ENCODE measurements around the gene SYTL3. TPM values are rescaled to one million over a fixed set of nuclear protein-coding genes. Genes with fewer than 3 reads are reported as not detected.

SYTL3 gene
- total and polyA plus RNA-seq, 2 donors from 2014 or later = 3.1 to 16.0 TPM

- intact Hi-C loops (cut with DNase I) = no loop called here
- FAIRE-seq (no peak), DNase-seq (no peak)
- H3K9ac ChIP-seq (ENCODE audit: low read length in 3 of 3) = no peak overlapping the region
- peak overlapping the region in 1 of 3 donors; percentile 84 for H3K4me3 ChIP-seq (ENCODE audit: low read length in 3 of 3)
- no peak overlapping the region for H3K27ac ChIP-seq (ENCODE audit: low read depth in 2 of 2, low read length in 2 of 2)
- TF ChIP-seq, protein P1, sequence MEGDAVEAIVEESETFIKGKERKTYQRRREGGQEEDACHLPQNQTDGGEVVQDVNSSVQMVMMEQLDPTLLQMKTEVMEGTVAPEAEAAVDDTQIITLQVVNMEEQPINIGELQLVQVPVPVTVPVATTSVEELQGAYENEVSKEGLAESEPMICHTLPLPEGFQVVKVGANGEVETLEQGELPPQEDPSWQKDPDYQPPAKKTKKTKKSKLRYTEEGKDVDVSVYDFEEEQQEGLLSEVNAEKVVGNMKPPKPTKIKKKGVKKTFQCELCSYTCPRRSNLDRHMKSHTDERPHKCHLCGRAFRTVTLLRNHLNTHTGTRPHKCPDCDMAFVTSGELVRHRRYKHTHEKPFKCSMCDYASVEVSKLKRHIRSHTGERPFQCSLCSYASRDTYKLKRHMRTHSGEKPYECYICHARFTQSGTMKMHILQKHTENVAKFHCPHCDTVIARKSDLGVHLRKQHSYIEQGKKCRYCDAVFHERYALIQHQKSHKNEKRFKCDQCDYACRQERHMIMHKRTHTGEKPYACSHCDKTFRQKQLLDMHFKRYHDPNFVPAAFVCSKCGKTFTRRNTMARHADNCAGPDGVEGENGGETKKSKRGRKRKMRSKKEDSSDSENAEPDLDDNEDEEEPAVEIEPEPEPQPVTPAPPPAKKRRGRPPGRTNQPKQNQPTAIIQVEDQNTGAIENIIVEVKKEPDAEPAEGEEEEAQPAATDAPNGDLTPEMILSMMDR (IDR thresholded peaks at IDR 0.05; ENCODE audit: borderline replicate concordance, extremely low read depth, insufficient read depth) = no peak
- peaks cover 2 to 40% (median 37%) of the 10 kb centered on the region in 3 donors for H3K4me1 ChIP-seq (ENCODE audit: control insufficient read depth in 2 of 3, insufficient read depth in 2 of 3, low read depth in 1 of 3, low read length in 3 of 3)
- H3K9me3 ChIP-seq (ENCODE audit: control insufficient read depth in 2 of 3, insufficient read depth in 1 of 3, low read length in 3 of 3) = no peaks in the 10 kb centered on the region
- peaks cover 0 to 5% (median 0%) of the 10 kb centered on the region in 3 donors for H3K36me3 ChIP-seq (ENCODE audit: control insufficient read depth in 2 of 3, insufficient read depth in 3 of 3, low read length in 3 of 3)
- H3K27me3 ChIP-seq (ENCODE audit: control insufficient read depth, insufficient read depth, low read length) = no peaks in the 10 kb centered on the region
Observed at GRCh38 chr6:158812611-158813010, 162.8 kb downstream of the SYTL3 start.

DNA sequence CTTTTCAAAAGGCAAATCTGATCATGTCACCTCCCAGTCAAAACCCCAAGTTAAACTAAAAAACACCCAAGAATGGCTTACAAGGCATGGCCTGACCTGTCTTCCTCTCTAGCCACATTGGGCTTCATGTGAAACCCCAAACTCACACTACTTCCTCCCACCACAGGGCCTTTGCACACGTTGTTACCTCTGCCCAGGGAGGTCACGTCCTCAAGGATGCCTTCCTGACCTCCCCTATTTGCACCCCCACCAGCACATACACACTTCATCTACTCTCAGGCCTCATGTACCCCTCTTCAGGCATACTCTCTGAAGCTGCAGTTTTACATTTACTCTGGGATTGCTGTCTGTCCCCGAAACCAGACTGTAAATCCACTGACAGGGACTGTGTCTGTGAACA lies 163.2 kb downstream of the SYTL3 start:
- Histone ChIP-seq H3K4me3 (ENCODE audit: low read length in 3 of 3) (peak overlapping the region in 2 of 3 donors; percentile 36 to 84), H3K27me3 (ENCODE audit: control insufficient read depth, insufficient read depth, low read length) (no peaks in the 10 kb centered on the region), H3K9ac (ENCODE audit: low read length in 3 of 3) (peak overlapping the region in 1 of 3 donors; percentile 3), H3K9me3 (ENCODE audit: control insufficient read depth in 2 of 3, insufficient read depth in 1 of 3, low read length in 3 of 3) (no peaks in the 10 kb centered on the region), H3K27ac (ENCODE audit: low read depth in 2 of 2, low read length in 2 of 2) (no peak overlapping the region), H3K4me1 (ENCODE audit: control insufficient read depth in 2 of 3, insufficient read depth in 2 of 3, low read depth in 1 of 3, low read length in 3 of 3) (peaks cover 2 to 35% (median 33%) of the 10 kb centered on the region in 3 donors), H3K36me3 (ENCODE audit: control insufficient read depth in 2 of 3, insufficient read depth in 3 of 3, low read length in 3 of 3) (peaks cover 0 to 5% (median 0%) of the 10 kb centered on the region in 3 donors)
- TF ChIP-seq, protein P1 (IDR thresholded peaks at IDR 0.05; ENCODE audit: borderline replicate concordance, extremely low read depth, insufficient read depth) = no peak
- DNase-seq (no peak), FAIRE-seq (no peak)
- intact Hi-C loops (cut with DNase I) = no loop called here

Small RNA genes within 50 kb of the gene (microRNA-seq; reads per million reads assigned to microRNA genes)
- gene MIR3918 (not detected), gene MIR7161 (not detected)

Other genes with a start within 250 kb of the SYTL3 start
- 19.9 TPM for gene TMEM181, start 90.0 kb upstream of the SYTL3 start, total RNA-seq
- 6.9 TPM for gene TMEM181, start 90.0 kb upstream of the SYTL3 start, polyA plus RNA-seq (ENCODE audit: insufficient read depth, low read depth, low replicate concordance)
- gene DYNLT1, start 5.3 kb upstream of the SYTL3 start, total RNA-seq = 145 TPM
- 406 TPM for gene DYNLT1, start 5.3 kb upstream of the SYTL3 start, polyA plus RNA-seq (ENCODE audit: insufficient read depth, low read depth, low replicate concordance)
- 636 TPM for gene EZR, start 169.3 kb downstream of the SYTL3 start, total RNA-seq
- gene EZR, start 169.3 kb downstream of the SYTL3 start, polyA plus RNA-seq (ENCODE audit: insufficient read depth, low read depth, low replicate concordance) = 154 TPM